ENCODE measurements around the gene CMAS. TPM values are rescaled to one million over a fixed set of nuclear protein-coding genes. Genes with fewer than 3 reads are reported as not detected.
"Not testable (repeated sequence)": the region's sequence is repeated elsewhere in the genome, so short reads cannot be mapped to it uniquely, and the experiment has no call there.

Gene CMAS
- polyA plus RNA-seq, 4 donors: 70.2 to 215 (median 113) TPM

- no peak for FAIRE-seq
- H3K27ac ChIP-seq (ENCODE audit: low read depth in 1 of 3, low read length in 2 of 3): no peak overlapping the region
- 38 to 49% (median 44%) methylated on average over 7 of the region's 7 CpGs for WGBS, 3 donors
- peak; percentile 13 to 21 for DNase-seq
- H3K4me1 ChIP-seq (ENCODE audit: control insufficient read depth in 3 of 3, insufficient read depth in 2 of 3, low read depth in 1 of 3, low read length in 2 of 3): no peaks in the 10 kb centered on the region
- H3K36me3 ChIP-seq (ENCODE audit: control insufficient read depth in 3 of 3, insufficient read depth in 2 of 3, low read depth in 1 of 3, low read length in 3 of 3): no peaks in the 10 kb centered on the region
- peaks cover 0 to 3% of the 10 kb centered on the region in 2 donors for H3K9me3 ChIP-seq (ENCODE audit: control insufficient read depth in 2 of 2, insufficient read depth in 1 of 2, low read depth in 1 of 2, low read length in 1 of 2)
- H3K4me3 ChIP-seq (ENCODE audit: low read depth in 1 of 3, low read length in 3 of 3): no peak overlapping the region
- H3K27me3 ChIP-seq (ENCODE audit: control insufficient read depth in 3 of 3, insufficient read depth in 3 of 3, low read length in 3 of 3): no peaks in the 10 kb centered on the region
Measured at GRCh38 chr12:22014783-22015144, 31.3 kb upstream of the CMAS start.

GRCh38 chr12:22016982-22017381 lies 29.0 kb upstream of the CMAS start:
- no peaks in the 10 kb centered on the region for H3K27me3 ChIP-seq (ENCODE audit: control insufficient read depth in 3 of 3, insufficient read depth in 3 of 3, low read length in 3 of 3)
- H3K36me3 ChIP-seq (ENCODE audit: control insufficient read depth in 3 of 3, insufficient read depth in 2 of 3, low read depth in 1 of 3, low read length in 3 of 3): no peaks in the 10 kb centered on the region
- no peak overlapping the region for H3K4me3 ChIP-seq (ENCODE audit: low read depth in 1 of 3, low read length in 3 of 3)
- no peak overlapping the region for H3K27ac ChIP-seq (ENCODE audit: low read depth in 1 of 3, low read length in 2 of 3)
- H3K9me3 ChIP-seq (ENCODE audit: control insufficient read depth in 2 of 2, insufficient read depth in 1 of 2, low read depth in 1 of 2, low read length in 1 of 2): no peaks in the 10 kb centered on the region
- DNase-seq (no peak), FAIRE-seq (no peak)
- no peaks in the 10 kb centered on the region for H3K4me1 ChIP-seq (ENCODE audit: control insufficient read depth in 3 of 3, insufficient read depth in 2 of 3, low read depth in 1 of 3, low read length in 2 of 3)

- Histone ChIP-seq H3K36me3 (ENCODE audit: control insufficient read depth in 3 of 3, insufficient read depth in 2 of 3, low read depth in 1 of 3, low read length in 3 of 3) (no peaks in the 10 kb centered on the region), H3K27me3 (ENCODE audit: control insufficient read depth in 3 of 3, insufficient read depth in 3 of 3, low read length in 3 of 3) (peaks cover 0 to 2% (median 0%) of the 10 kb centered on the region in 3 donors), H3K4me3 (ENCODE audit: low read depth in 1 of 3, low read length in 3 of 3) (no peak overlapping the region), H3K27ac (ENCODE audit: low read depth in 1 of 3, low read length in 2 of 3) (no peak overlapping the region), H3K4me1 (ENCODE audit: control insufficient read depth in 3 of 3, insufficient read depth in 2 of 3, low read depth in 1 of 3, low read length in 2 of 3) (no peaks in the 10 kb centered on the region), H3K9me3 (ENCODE audit: control insufficient read depth in 2 of 2, insufficient read depth in 1 of 2, low read depth in 1 of 2, low read length in 1 of 2) (peaks cover 0 to 8% of the 10 kb centered on the region in 2 donors)
- WGBS, 3 donors: 24 to 56% (median 32%) methylated on average over 6 of the region's 6 CpGs
- peak; percentile 13 to 40 for DNase-seq
- peak; percentile 81 for FAIRE-seq
Measured at GRCh38 chr12:22018860-22019259, 27.2 kb upstream of the CMAS start.

GRCh38 chr12:22023489-22023888 lies 22.5 kb upstream of the CMAS start:
- not testable (repeated sequence) for H3K4me1 ChIP-seq (ENCODE audit: control insufficient read depth in 3 of 3, insufficient read depth in 2 of 3, low read depth in 1 of 3, low read length in 2 of 3); H3K4me3 ChIP-seq (ENCODE audit: low read depth in 1 of 3, low read length in 3 of 3); H3K27me3 ChIP-seq (ENCODE audit: control insufficient read depth in 3 of 3, insufficient read depth in 3 of 3, low read length in 3 of 3); FAIRE-seq; H3K27ac ChIP-seq (ENCODE audit: low read depth in 1 of 3, low read length in 2 of 3); DNase-seq; H3K36me3 ChIP-seq (ENCODE audit: control insufficient read depth in 3 of 3, insufficient read depth in 2 of 3, low read depth in 1 of 3, low read length in 3 of 3)
- peaks cover 0 to 15% of the 10 kb centered on the region in 2 donors for H3K9me3 ChIP-seq (ENCODE audit: control insufficient read depth in 2 of 2, insufficient read depth in 1 of 2, low read depth in 1 of 2, low read length in 1 of 2)

DNA sequence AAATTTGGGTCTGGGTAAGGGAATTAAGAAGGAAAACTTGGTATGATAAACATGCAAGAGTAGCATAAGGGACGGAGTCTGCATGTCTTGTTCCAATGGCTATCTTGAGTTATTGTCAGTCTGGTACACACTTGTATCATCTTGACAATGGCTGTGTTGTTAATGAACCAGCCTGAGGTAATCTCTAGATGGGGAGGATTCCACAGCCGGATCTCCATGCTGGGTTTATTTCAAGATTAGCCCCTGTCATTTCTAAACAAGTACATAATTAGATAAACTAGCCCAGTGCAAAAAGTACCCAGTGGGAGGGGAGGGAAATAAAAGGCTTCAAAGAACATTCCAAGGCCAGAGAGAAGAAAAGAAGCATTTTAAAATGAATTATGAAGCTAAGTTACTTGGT lies 16.5 kb upstream of the CMAS start:
- H3K36me3 ChIP-seq (ENCODE audit: control insufficient read depth in 3 of 3, insufficient read depth in 2 of 3, low read depth in 1 of 3, low read length in 3 of 3): no peaks in the 10 kb centered on the region
- no peak for FAIRE-seq
- no peak overlapping the region for H3K27ac ChIP-seq (ENCODE audit: low read depth in 1 of 3, low read length in 2 of 3)
- DNase-seq: no peak
- H3K4me1 ChIP-seq (ENCODE audit: control insufficient read depth in 3 of 3, insufficient read depth in 2 of 3, low read depth in 1 of 3, low read length in 2 of 3): no peaks in the 10 kb centered on the region
- no peaks in the 10 kb centered on the region for H3K27me3 ChIP-seq (ENCODE audit: control insufficient read depth in 3 of 3, insufficient read depth in 3 of 3, low read length in 3 of 3)
- peaks cover 0 to under 1% of the 10 kb centered on the region in 2 donors for H3K9me3 ChIP-seq (ENCODE audit: control insufficient read depth in 2 of 2, insufficient read depth in 1 of 2, low read depth in 1 of 2, low read length in 1 of 2)
- WGBS, 3 donors: 73 to 83% (median 80%) methylated on average over 2 of the region's 2 CpGs
- H3K4me3 ChIP-seq (ENCODE audit: low read depth in 1 of 3, low read length in 3 of 3): no peak overlapping the region

DNA sequence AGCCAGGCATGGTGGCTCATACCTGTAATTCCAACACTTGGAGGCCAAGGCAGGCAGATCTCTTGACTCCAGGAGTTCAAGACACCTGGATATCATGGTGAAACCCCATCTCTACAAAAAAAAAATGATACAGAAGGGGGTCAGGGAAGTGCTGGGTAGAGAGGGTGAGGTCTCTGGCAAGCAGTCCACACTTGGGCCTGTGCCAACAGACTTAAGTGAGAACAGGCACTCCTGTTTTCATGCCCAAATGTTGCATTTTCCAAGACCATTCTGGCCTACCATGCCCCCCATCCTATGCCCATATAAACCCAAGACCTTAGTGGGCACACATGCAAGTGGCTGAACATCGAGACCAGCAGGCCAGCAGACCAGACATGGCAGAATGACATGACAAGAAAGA lies 16.0 kb upstream of the CMAS start:
- Histone ChIP-seq H3K9me3 (ENCODE audit: control insufficient read depth in 2 of 2, insufficient read depth in 1 of 2, low read depth in 1 of 2, low read length in 1 of 2) (no peaks in the 10 kb centered on the region), H3K36me3 (ENCODE audit: control insufficient read depth in 3 of 3, insufficient read depth in 2 of 3, low read depth in 1 of 3, low read length in 3 of 3) (no peaks in the 10 kb centered on the region), H3K27me3 (ENCODE audit: control insufficient read depth in 3 of 3, insufficient read depth in 3 of 3, low read length in 3 of 3) (no peaks in the 10 kb centered on the region), H3K27ac (ENCODE audit: low read depth in 1 of 3, low read length in 2 of 3) (no peak overlapping the region), H3K4me3 (ENCODE audit: low read depth in 1 of 3, low read length in 3 of 3) (no peak overlapping the region), H3K4me1 (ENCODE audit: control insufficient read depth in 3 of 3, insufficient read depth in 2 of 3, low read depth in 1 of 3, low read length in 2 of 3) (peaks cover 0 to 2% (median 0%) of the 10 kb centered on the region in 3 donors)
- DNase-seq (no peak), FAIRE-seq (no peak)
- WGBS, 3 donors: 94 to 100% (median 95%) methylated on average over 1 of the region's 1 CpG

DNA sequence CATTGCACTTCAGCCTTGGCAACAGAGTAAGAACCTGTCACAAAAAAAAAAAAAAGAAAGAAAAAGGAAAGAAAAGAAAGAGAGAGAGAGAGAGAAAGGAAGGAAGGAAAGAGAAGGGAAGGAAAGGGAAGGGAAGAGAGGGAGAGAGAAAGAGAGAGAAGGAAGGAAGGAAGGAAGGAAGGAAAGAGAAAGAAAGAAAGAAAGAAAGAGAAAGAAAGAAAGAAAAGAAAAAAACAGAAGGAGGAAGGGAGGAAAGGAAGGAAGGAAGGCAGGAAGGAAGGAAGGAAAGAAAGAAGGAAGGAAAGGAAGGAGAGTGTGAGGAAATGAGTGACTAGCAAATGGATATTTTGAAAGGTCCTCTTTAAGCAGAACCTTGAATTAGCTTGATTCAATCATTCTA lies 13.3 kb upstream of the CMAS start:
- DNase-seq (no peak), FAIRE-seq (no peak)
- Histone ChIP-seq H3K9me3 (ENCODE audit: control insufficient read depth in 2 of 2, insufficient read depth in 1 of 2, low read depth in 1 of 2, low read length in 1 of 2) (no peaks in the 10 kb centered on the region), H3K4me3 (ENCODE audit: low read depth in 1 of 3, low read length in 3 of 3) (no peak overlapping the region), H3K36me3 (ENCODE audit: control insufficient read depth in 3 of 3, insufficient read depth in 2 of 3, low read depth in 1 of 3, low read length in 3 of 3) (no peaks in the 10 kb centered on the region), H3K4me1 (ENCODE audit: control insufficient read depth in 3 of 3, insufficient read depth in 2 of 3, low read depth in 1 of 3, low read length in 2 of 3) (peaks cover 0 to 5% (median 0%) of the 10 kb centered on the region in 3 donors), H3K27me3 (ENCODE audit: control insufficient read depth in 3 of 3, insufficient read depth in 3 of 3, low read length in 3 of 3) (no peaks in the 10 kb centered on the region), H3K27ac (ENCODE audit: low read depth in 1 of 3, low read length in 2 of 3) (no peak overlapping the region)

GRCh38 chr12:22034709-22035506 lies 11.1 kb upstream of the CMAS start:
- Histone ChIP-seq H3K27ac (ENCODE audit: low read depth in 1 of 3, low read length in 2 of 3) (peak overlapping the region in 1 of 3 donors; percentile 18), H3K4me3 (ENCODE audit: low read depth in 1 of 3, low read length in 3 of 3) (no peak overlapping the region), H3K9me3 (ENCODE audit: control insufficient read depth in 2 of 2, insufficient read depth in 1 of 2, low read depth in 1 of 2, low read length in 1 of 2) (no peaks in the 10 kb centered on the region), H3K36me3 (ENCODE audit: control insufficient read depth in 3 of 3, insufficient read depth in 2 of 3, low read depth in 1 of 3, low read length in 3 of 3) (no peaks in the 10 kb centered on the region), H3K27me3 (ENCODE audit: control insufficient read depth in 3 of 3, insufficient read depth in 3 of 3, low read length in 3 of 3) (no peaks in the 10 kb centered on the region), H3K4me1 (ENCODE audit: control insufficient read depth in 3 of 3, insufficient read depth in 2 of 3, low read depth in 1 of 3, low read length in 2 of 3) (peaks cover 0 to 5% (median 0%) of the 10 kb centered on the region in 3 donors)
- DNase-seq (no peak), FAIRE-seq (no peak)
- WGBS, 3 donors: 8 to 27% (median 16%) methylated on average over 4 of the region's 4 CpGs

DNA sequence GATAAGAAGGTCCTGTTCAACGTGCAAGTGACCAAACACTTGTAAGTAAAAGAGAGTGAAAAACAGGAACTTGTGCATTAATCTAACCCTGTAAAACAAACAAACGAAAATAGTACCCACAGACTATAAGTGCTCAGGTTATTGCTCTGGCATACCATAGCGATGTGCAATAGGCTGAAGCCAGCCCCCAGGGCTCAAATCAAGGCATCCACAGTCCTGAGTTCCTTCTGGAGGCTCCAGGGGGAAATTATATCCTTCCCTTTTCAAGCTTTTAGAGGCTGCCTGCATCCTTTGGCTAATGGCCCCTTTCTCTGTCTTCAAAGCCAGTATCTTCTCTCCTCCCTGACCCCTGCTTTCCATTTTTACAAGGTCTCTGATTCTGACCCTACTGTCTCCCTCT lies 8.1 kb upstream of the CMAS start:
- no peak overlapping the region for H3K27ac ChIP-seq (ENCODE audit: low read depth in 1 of 3, low read length in 2 of 3)
- no peaks in the 10 kb centered on the region for H3K36me3 ChIP-seq (ENCODE audit: control insufficient read depth in 3 of 3, insufficient read depth in 2 of 3, low read depth in 1 of 3, low read length in 3 of 3)
- H3K4me3 ChIP-seq (ENCODE audit: low read depth in 1 of 3, low read length in 3 of 3): no peak overlapping the region
- H3K9me3 ChIP-seq (ENCODE audit: control insufficient read depth in 2 of 2, insufficient read depth in 1 of 2, low read depth in 1 of 2, low read length in 1 of 2): no peaks in the 10 kb centered on the region
- no peaks in the 10 kb centered on the region for H3K27me3 ChIP-seq (ENCODE audit: control insufficient read depth in 3 of 3, insufficient read depth in 3 of 3, low read length in 3 of 3)
- no peak for FAIRE-seq
- WGBS, 3 donors: 59 to 69% (median 63%) methylated on average over 3 of the region's 3 CpGs
- DNase-seq: no peak
- H3K4me1 ChIP-seq (ENCODE audit: control insufficient read depth in 3 of 3, insufficient read depth in 2 of 3, low read depth in 1 of 3, low read length in 2 of 3): peaks cover 0 to 13% (median 2%) of the 10 kb centered on the region in 3 donors

Data from small intestine (tissue), 7 donors.